Activated T-cell treated with anti-CD3 and anti-CD28 coated beads, Interleukin-2, amount 50 U/mL, for 72 hours (primary cell): Measurements from ENCODE around the gene LYPD5. TPM values are rescaled to one million over a fixed set of nuclear protein-coding genes. Genes with fewer than 3 reads are reported as not detected.
"Not testable (repeated sequence)": the region's sequence is repeated elsewhere in the genome, so short reads cannot be mapped to it uniquely, and the experiment has no call there.

Experiments
- ATAC-seq, 2 donors: fragments of 150-1000 bp; cut with Tn5 transposase; replicated peaks in 1 of 2; 2 replicates each; pipeline ENCODE4 v1.10.0; 2021; ENCODE audit warnings: moderate library complexity in 2 of 2, mild to moderate bottlenecking in 1 of 2
- DNase-seq, 2 donors: peaks; one replicate each; pipeline ENCODE4 v3.0.0; 2021 to 2022; ENCODE audit warnings: mixed read lengths in 1 of 2
- H3K27ac Mint-ChIP-seq: one replicate; pipeline ENCODE4 v1.8.0; 2022; ENCODE audit warnings: mild to moderate bottlenecking, moderate library complexity, mixed read lengths
- H3K27me3 Mint-ChIP-seq: one replicate; pipeline ENCODE4 v1.8.0; 2022; ENCODE audit warnings: low read depth, mixed read lengths
- H3K36me3 Mint-ChIP-seq, 2 donors: one replicate each; pipeline ENCODE4 v1.8.0; 2022; ENCODE audit warnings: mixed read lengths in 2 of 2, mild to moderate bottlenecking in 1 of 2; ENCODE audit not compliant: insufficient read depth in 2 of 2
- H3K4me1 Mint-ChIP-seq: one replicate; pipeline ENCODE4 v1.8.0; 2022; ENCODE audit warnings: low read depth, mixed read lengths
- H3K4me3 Mint-ChIP-seq, 2 donors: one replicate each; pipeline ENCODE4 v1.8.0; 2022; ENCODE audit warnings: mild to moderate bottlenecking in 2 of 2, mixed read lengths in 2 of 2, moderate library complexity in 2 of 2
- H3K9me3 Mint-ChIP-seq, 2 donors: one replicate each; pipeline ENCODE4 v1.8.0; 2022; ENCODE audit warnings: mixed read lengths in 2 of 2
- total RNA-seq, 2 donors: library from RNA; stranded (reverse); gene quantifications; one replicate each; pipeline ENCODE4 v1.2.3, GENCODE V29; 2022

The LYPD5 gene
- total RNA-seq, 2 donors from 2014 or later, result 0.21 to 1.1 TPM

- DNase-seq, result peak; percentile 83 to 88
- Mint-ChIP-seq H3K4me3 (peak within 1 kb of the TSS; percentile 74 to 94), H3K9me3 (peaks cover 0 to 3% of the 10 kb centered on the region in 2 donors), H3K36me3 (peaks cover 18% of the 10 kb centered on the region in 2 donors), H3K27ac (peak within 1 kb of the TSS; percentile 43), H3K27me3 (no peaks in the 10 kb centered on the region), H3K4me1 (peaks cover 88% of the 10 kb centered on the region)
- peak; percentile 80 to 83 for ATAC-seq
These were observed 21.3 kb downstream of the LYPD5 start, which contains the start of gene KCNN4 for GRCh38 chr19:43780706-43781525. Gene KCNN4, minus strand, starts transcription at chr19:43780973. Its CDS starts 112 bp downstream, at chr19:43780861.

- H3K4me3 Mint-ChIP-seq, result peak overlapping the region; percentile 74 to 94
- H3K4me1 Mint-ChIP-seq, result peaks cover 88% of the 10 kb centered on the region
- ATAC-seq, result no peak
- H3K27ac Mint-ChIP-seq, result peak overlapping the region; percentile 72
- no peaks in the 10 kb centered on the region for H3K27me3 Mint-ChIP-seq
- no peak for DNase-seq
- peaks cover 0 to 3% of the 10 kb centered on the region in 2 donors for H3K9me3 Mint-ChIP-seq
- H3K36me3 Mint-ChIP-seq, result peaks cover 20 to 24% of the 10 kb centered on the region in 2 donors
These were observed 22.4 kb downstream of the LYPD5 start for GRCh38 chr19:43779820-43780219.

- ATAC-seq, result no peak
- Mint-ChIP-seq H3K36me3 (peaks cover 20 to 25% of the 10 kb centered on the region in 2 donors), H3K27ac (peak overlapping the region; percentile 72)
These were observed 23.0 kb downstream of the LYPD5 start for GRCh38 chr19:43779147-43779819.

GRCh38 chr19:43778651-43779050 is 23.6 kb downstream of the LYPD5 start:
- ATAC-seq (no peak), DNase-seq (no peak)
- H3K27ac Mint-ChIP-seq, result peak overlapping the region; percentile 72
- H3K27me3 Mint-ChIP-seq, result no peaks in the 10 kb centered on the region
- peaks cover 18 to 24% of the 10 kb centered on the region in 2 donors for H3K36me3 Mint-ChIP-seq
- H3K9me3 Mint-ChIP-seq, result peaks cover 0 to 2% of the 10 kb centered on the region in 2 donors
- H3K4me3 Mint-ChIP-seq, result peak overlapping the region; percentile 74 to 94
- H3K4me1 Mint-ChIP-seq, result peaks cover 78% of the 10 kb centered on the region

More at GRCh38 chr19:43779147-43779819, 23.0 kb downstream of the LYPD5 start:
- H3K4me3 Mint-ChIP-seq, result peak overlapping the region; percentile 74 to 94
- H3K27me3 Mint-ChIP-seq, result no peaks in the 10 kb centered on the region
- H3K9me3 Mint-ChIP-seq, result peaks cover 0 to 3% of the 10 kb centered on the region in 2 donors
- DNase-seq, result no peak
- H3K4me1 Mint-ChIP-seq, result peaks cover 84% of the 10 kb centered on the region

- no peaks in the 10 kb centered on the region for H3K9me3 Mint-ChIP-seq
- H3K4me3 Mint-ChIP-seq, result peak overlapping the region; percentile 74 to 94
- peaks cover 15 to 24% of the 10 kb centered on the region in 2 donors for H3K36me3 Mint-ChIP-seq
- peak; percentile 2 to 10 for ATAC-seq
- peaks cover 65% of the 10 kb centered on the region for H3K4me1 Mint-ChIP-seq
- peak overlapping the region; percentile 61 for H3K27ac Mint-ChIP-seq
- peak in 1 of 2 donors; percentile 50 for DNase-seq
- no peaks in the 10 kb centered on the region for H3K27me3 Mint-ChIP-seq
These were observed 25.0 kb downstream of the LYPD5 start for GRCh38 chr19:43777163-43777695.

GRCh38 chr19:43776286-43776685 is 26.0 kb downstream of the LYPD5 start:
- peaks cover 56% of the 10 kb centered on the region for H3K4me1 Mint-ChIP-seq
- DNase-seq (peak; percentile 71 to 77), ATAC-seq (peak; percentile 29 to 38)
- peak overlapping the region; percentile 74 to 94 for H3K4me3 Mint-ChIP-seq
- no peaks in the 10 kb centered on the region for H3K9me3 Mint-ChIP-seq
- H3K36me3 Mint-ChIP-seq, result peaks cover 13 to 24% of the 10 kb centered on the region in 2 donors
- no peaks in the 10 kb centered on the region for H3K27me3 Mint-ChIP-seq
- H3K27ac Mint-ChIP-seq, result peak overlapping the region; percentile 7

- peaks cover 7 to 31% of the 10 kb centered on the region in 2 donors for H3K36me3 Mint-ChIP-seq
These were observed 26.9 kb downstream of the LYPD5 start for GRCh38 chr19:43775299-43775890.

GRCh38 chr19:43774940-43775258 is 27.3 kb downstream of the LYPD5 start:
- not testable (repeated sequence) for DNase-seq, ATAC-seq, H3K4me3 Mint-ChIP-seq, H3K9me3 Mint-ChIP-seq, H3K27ac Mint-ChIP-seq, H3K27me3 Mint-ChIP-seq
- Mint-ChIP-seq H3K36me3 (peaks cover 11 to 35% of the 10 kb centered on the region in 2 donors), H3K4me1 (peaks cover 59% of the 10 kb centered on the region)

More at GRCh38 chr19:43775299-43775890, 26.9 kb downstream of the LYPD5 start:
- Mint-ChIP-seq H3K27ac (no peak overlapping the region), H3K4me1 (peaks cover 54% of the 10 kb centered on the region), H3K9me3 (no peaks in the 10 kb centered on the region), H3K4me3 (peak overlapping the region; percentile 74 to 94), H3K27me3 (no peaks in the 10 kb centered on the region)
- DNase-seq, result no peak
- ATAC-seq, result no peak

GRCh38 chr19:43774103-43774939 is 27.9 kb downstream of the LYPD5 start:
- DNase-seq (no peak), ATAC-seq (no peak)
- Mint-ChIP-seq H3K4me3 (no peak overlapping the region), H3K4me1 (peaks cover 53% of the 10 kb centered on the region), H3K36me3 (peaks cover 11 to 33% of the 10 kb centered on the region in 2 donors), H3K27me3 (no peaks in the 10 kb centered on the region), H3K9me3 (no peaks in the 10 kb centered on the region), H3K27ac (no peak overlapping the region)

GRCh38 chr19:43773725-43774102 is 28.5 kb downstream of the LYPD5 start:
- no peak for ATAC-seq
- Mint-ChIP-seq H3K27ac (no peak overlapping the region), H3K4me3 (no peak overlapping the region), H3K36me3 (peaks cover 13 to 32% of the 10 kb centered on the region in 2 donors), H3K27me3 (no peaks in the 10 kb centered on the region), H3K9me3 (no peaks in the 10 kb centered on the region), H3K4me1 (peaks cover 54% of the 10 kb centered on the region)
- DNase-seq, result no peak

GRCh38 chr19:43769256-43769655 is 33.0 kb downstream of the LYPD5 start:
- Mint-ChIP-seq H3K27ac (no peak overlapping the region), H3K4me3 (no peak overlapping the region), H3K9me3 (no peaks in the 10 kb centered on the region), H3K4me1 (peaks cover 59% of the 10 kb centered on the region), H3K27me3 (no peaks in the 10 kb centered on the region), H3K36me3 (peaks cover 12 to 30% of the 10 kb centered on the region in 2 donors)
- ATAC-seq (no peak), DNase-seq (no peak)
